H7 (cell line): ENCODE results near the gene DNTTIP2. TPM values are rescaled to one million over a fixed set of nuclear protein-coding genes. Genes with fewer than 3 reads are reported as not detected.
"Not testable (repeated sequence)": the region's sequence is repeated elsewhere in the genome, so short reads cannot be mapped to it uniquely, and the experiment has no call there.

Source experiments
- DNase-seq: peaks from one replicate; pipeline ENCODE4 v3.0.0; 2012
- H3K27me3 ChIP-seq: 2 replicates; pipeline ENCODE4 v1.6.0; 2011; ENCODE audit warnings: mild to moderate bottlenecking, low read length; ENCODE audit not compliant: control insufficient read depth, insufficient read depth
- H3K36me3 ChIP-seq: replicated peaks from 2 replicates; pipeline ENCODE4 v1.5.1; 2011; ENCODE audit warnings: low read length; ENCODE audit not compliant: control insufficient read depth, insufficient read depth
- H3K4me3 ChIP-seq: 2 replicates; pipeline ENCODE4 v1.5.1; 2011; ENCODE audit warnings: low read depth, mild to moderate bottlenecking, control low read depth, low read length, moderate library complexity; ENCODE audit not compliant: insufficient read depth
- total RNA-seq: library from RNA; depleted of rRNA; stranded (reverse); fragments of >200 nt; shearing (Covaris generic); gene quantifications from 2 replicates; pipeline ENCODE4 v1.2.3, GENCODE V29; 2014; rRNA removed

The DNTTIP2 gene, protein sequence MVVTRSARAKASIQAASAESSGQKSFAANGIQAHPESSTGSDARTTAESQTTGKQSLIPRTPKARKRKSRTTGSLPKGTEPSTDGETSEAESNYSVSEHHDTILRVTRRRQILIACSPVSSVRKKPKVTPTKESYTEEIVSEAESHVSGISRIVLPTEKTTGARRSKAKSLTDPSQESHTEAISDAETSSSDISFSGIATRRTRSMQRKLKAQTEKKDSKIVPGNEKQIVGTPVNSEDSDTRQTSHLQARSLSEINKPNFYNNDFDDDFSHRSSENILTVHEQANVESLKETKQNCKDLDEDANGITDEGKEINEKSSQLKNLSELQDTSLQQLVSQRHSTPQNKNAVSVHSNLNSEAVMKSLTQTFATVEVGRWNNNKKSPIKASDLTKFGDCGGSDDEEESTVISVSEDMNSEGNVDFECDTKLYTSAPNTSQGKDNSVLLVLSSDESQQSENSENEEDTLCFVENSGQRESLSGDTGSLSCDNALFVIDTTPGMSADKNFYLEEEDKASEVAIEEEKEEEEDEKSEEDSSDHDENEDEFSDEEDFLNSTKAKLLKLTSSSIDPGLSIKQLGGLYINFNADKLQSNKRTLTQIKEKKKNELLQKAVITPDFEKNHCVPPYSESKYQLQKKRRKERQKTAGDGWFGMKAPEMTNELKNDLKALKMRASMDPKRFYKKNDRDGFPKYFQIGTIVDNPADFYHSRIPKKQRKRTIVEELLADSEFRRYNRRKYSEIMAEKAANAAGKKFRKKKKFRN
- total RNA-seq = 45.9 and 75.9 TPM in 2 replicates

DNA sequence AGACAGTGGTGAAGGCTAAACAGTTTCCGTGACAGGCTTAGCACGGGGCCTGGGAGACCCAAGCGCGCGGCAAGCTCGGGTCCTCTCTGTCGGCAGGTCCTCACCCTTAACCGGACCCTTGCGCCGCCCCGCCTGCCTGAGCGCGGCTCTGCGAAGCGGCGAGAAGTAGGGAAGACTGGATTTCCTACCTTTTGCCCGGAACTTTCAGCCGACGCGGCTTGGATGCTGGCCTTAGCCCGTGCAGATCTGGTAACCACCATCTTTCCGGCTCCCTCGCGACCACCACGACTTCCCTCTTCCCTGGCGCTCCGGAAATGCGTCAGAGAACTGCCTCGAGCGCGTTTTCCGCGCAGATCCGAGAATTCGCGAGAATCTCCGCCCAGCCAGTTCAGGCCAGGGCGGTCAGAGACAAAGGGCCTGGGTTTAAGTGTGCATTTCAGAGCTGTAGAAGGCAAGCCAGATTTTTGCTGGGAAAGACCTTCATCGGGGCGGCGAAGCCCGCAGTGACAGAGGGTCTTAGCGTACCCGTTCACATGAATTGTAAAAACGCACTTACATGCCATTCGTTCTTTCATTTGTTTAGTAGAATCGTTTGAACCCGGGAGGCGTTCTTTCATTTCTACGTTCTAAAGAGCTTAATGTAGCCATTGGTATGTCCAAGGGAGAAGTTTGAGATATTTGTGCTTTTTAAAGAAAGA, at the start of gene DNTTIP2:
Gene DNTTIP2 (minus strand): TSS at position 318 of the 698 bp plus-strand sequence. CDS start 58 bp downstream, at position 260.
- Histone ChIP-seq H3K4me3 (peak within 1 kb of the TSS; percentile 92), H3K27me3 (no peaks in the 10 kb centered on the region), H3K36me3 (peaks cover 20% of the 10 kb centered on the region)
- DNase-seq = peak; percentile 89

DNA sequence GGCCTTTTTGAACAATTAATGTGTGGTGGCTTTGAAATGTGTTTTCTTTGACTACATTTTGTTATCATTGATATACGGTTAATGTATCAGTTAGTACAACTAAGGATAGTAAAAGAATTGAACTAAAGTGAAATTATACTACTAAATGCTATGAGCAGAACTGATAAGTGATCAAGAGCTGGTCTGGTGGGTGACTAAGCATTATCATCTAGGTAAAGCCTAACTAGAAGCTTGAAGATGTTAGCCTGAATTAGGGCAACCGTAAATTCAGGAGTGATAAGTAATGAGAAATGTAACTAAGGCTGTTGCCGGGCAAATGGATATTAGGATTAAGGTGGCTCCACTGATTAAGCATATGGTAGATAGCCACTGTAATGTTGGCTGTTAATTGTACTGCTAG, 46.2 kb upstream of the DNTTIP2 start:
- no peaks in the 10 kb centered on the region for H3K27me3 ChIP-seq

DNA sequence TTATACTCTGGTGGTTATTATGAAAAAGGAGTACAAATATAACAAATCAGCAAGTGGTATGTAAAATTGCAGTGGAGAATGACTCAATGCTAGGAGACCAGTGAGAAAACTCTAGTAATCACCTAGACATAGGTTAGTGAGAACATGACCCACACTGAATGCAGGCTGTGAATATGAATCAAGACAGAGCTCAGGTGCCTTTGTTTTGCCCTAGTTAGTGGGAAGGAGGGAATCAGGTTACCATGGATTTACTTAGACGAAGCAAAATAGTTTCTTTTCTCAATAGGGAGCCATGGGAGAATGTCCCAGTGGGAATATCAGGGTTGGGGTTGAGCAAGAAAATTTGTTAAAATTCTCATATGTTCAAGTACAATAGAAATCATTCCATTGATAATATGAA, 40.8 kb upstream of the DNTTIP2 start:
- DNase-seq = peak; percentile 53
- H3K36me3 ChIP-seq = no peaks in the 10 kb centered on the region
- no peak overlapping the region for H3K4me3 ChIP-seq
- H3K27me3 ChIP-seq = no peaks in the 10 kb centered on the region

More for the DNA sequence above, 46.2 kb upstream of the DNTTIP2 start:
- Histone ChIP-seq H3K4me3 (no peak overlapping the region), H3K36me3 (no peaks in the 10 kb centered on the region)
- DNase-seq = no peak

DNA sequence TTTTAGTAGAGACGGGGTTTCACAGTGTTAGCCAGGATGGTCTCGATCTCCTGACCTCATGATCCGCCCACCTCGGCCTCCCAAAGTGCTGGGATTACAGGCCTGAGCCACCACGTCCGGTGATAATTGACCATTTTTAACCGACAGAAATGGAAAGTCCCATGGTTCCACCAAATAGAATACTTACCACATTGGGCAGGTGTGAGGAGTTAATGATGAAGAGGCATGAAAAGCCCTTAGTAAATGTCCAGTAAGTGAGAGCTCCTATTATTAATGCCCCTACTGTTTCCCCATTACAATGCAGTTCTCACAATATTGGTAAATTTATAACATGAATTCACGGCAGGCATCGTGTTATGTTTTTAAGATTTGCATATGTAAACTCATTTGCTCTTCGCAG, 38.3 kb upstream of the DNTTIP2 start:
- no peaks in the 10 kb centered on the region for H3K36me3 ChIP-seq
- no peak for DNase-seq
- H3K4me3 ChIP-seq = no peak overlapping the region
- no peaks in the 10 kb centered on the region for H3K27me3 ChIP-seq

DNA sequence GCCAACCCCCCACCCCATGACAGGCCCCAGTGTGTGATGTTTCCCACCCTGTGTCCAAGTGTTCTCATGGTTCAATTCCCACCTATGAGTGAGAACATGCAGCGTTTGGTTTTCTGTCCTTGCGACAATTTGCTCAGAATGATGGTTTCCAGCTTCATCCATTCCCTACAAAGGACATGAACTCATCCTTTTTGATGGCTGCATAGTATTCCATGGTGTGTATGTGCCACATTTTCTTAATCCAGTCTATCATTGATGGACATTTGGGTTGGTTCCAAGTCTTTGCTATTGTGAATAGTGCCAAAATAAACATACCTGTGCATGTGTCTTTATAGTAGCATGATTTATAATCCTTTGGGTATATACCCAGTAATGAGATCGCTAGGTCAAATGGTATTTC, 31.9 kb upstream of the DNTTIP2 start:
- DNase-seq, H3K4me3 ChIP-seq, H3K27me3 ChIP-seq, H3K36me3 ChIP-seq: not testable (repeated sequence)

DNA sequence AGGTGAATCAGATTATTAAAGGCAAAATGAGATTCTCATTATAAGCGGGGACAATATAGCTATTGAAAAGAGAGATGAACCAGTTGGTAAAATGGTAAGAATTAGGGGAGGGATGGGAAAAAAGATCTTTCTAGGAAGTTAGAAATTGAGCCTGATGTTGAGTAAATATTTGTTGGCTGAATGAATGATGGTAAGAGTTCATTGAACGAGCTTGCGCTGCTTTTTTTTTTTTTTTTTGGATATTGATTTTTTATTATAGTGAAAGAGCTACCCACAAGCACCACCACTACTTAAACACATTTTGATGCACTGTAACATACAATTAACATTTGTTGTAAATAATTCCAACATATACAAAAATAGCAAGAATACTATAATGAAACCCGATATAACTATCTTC, 31.3 kb upstream of the DNTTIP2 start:
- no peaks in the 10 kb centered on the region for H3K36me3 ChIP-seq
- no peak for DNase-seq
- H3K27me3 ChIP-seq = no peaks in the 10 kb centered on the region
- no peak overlapping the region for H3K4me3 ChIP-seq

DNA sequence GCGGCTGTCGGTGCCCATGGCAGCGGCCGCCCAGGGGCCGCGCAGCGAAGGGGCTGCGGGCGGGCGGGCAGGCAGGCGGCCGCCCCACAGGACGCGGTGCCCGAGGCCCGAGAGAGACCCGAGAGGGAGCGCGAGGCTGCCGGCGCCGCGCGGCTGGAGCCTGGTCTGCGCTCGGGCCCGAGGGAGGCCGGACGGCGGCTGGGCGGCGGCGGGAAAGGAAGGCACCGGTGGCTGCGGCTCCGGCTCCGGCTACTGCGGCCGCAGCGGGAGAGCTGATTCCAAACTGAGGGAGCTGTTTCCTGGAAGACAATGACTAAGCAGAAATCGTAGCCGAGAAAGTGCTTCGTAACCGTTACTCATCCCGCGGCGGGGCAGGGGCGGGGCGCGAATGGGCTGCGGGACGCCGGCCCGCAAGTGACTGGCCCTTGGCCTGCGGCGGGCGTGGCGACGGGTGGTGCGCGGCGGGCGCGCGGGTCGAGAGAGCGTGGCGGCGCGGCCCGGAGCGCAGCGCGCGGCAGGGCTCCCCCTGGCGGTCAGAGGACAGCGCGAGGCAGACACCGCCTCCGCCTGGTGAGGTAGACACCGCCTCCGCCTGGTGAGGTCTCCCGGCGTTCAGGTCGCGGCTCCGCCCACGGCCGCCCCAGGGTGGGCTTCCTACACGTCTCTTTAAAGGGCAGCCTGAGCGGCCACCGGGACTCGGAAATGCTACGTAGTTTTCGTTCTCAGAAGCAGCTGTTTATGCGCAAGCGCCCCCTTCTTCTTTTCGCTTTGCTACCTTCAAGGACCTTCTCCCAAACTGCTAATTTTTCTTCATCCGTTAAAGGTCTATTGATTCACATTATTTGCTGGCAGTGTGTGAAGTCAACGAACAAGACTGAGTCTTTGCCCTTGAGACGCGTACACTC, 30.4 kb upstream of the DNTTIP2 start, which contains the start of gene GCLM:
Gene GCLM (minus strand): TSS at position 285 of the 905 bp plus-strand sequence. CDS start 267 bp downstream, at position 18.
- Histone ChIP-seq H3K27me3 (no peaks in the 10 kb centered on the region), H3K4me3 (peak within 1 kb of the TSS; percentile 85), H3K36me3 (no peaks in the 10 kb centered on the region)
- DNase-seq = peak; percentile 94

DNA sequence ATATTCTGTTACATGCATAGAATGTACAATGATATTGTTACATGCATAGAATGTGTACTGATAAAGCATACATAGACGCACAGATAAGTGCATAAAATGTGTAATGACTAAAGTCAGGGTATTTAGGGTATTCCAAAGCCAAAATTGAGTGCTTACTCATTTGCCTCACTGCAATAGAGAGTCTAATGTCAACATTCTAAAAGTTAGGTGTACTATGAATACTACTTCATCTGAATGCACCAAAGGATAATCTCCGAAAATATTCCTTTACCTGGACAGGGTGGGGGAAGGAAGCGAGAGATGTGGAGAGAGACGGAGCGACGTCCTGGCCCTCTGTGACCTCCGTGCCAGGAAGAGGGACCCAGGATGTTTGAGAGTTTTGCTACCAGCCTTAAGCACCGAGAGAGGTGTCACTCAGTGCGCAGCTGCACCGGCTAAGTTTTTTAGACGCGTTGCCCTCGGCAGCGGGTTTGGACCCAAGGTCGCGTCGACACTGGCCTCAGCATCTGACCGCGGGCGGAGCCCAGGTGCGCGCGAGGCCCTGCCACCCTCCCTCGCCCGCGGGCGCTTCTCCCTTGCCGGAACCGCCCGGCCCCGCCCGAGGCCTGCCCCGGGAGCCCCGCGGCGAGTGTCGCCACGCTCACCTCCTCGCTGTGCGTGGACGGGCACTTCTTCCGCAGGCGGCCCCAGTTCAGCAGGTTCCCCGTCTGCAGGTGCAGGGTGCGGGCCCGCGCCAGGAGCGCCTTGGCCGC, 29.6 kb upstream of the DNTTIP2 start:
- Histone ChIP-seq H3K4me3 (peak overlapping the region; percentile 85), H3K27me3 (no peaks in the 10 kb centered on the region), H3K36me3 (no peaks in the 10 kb centered on the region)
- peak; percentile 68 for DNase-seq

DNA sequence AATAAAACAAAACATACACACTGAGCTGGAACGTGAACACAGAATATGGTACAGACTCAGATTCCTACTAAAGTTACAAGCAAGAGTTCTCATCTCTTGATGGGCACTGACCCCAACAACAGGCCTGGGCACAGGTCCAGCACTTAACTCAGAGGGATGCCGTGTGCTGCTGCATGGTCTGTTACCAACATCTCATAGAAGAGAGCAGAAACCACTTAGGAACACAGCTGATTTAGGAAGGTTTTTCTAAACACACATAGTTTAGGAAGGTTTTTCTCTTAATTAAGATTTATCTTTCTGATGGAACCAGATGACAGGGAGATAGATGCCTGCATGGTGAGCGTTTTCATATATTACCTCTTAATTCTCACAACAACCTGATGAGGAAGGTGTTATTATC, 28.7 kb upstream of the DNTTIP2 start:
- Histone ChIP-seq H3K4me3 (no peak overlapping the region), H3K36me3 (no peaks in the 10 kb centered on the region), H3K27me3 (no peaks in the 10 kb centered on the region)
- DNase-seq = peak; percentile 11

DNA sequence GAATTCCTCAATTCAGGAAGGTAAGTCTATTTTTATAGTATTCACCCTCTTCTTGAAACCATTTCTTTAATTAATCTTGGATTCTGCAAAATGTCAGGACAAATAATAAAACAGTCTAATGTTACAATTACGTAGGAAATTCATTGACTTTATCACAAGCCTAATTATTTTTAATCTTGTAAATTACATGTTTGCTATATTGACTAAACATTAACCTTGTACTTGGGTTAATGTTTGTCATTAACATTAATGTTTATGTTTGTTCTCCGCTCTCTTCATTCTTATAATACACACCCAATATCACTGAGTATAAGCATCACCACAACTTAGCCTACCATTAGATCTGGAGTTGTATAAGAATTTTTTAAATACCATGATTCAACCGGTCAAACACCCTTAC, 27.5 kb upstream of the DNTTIP2 start:
- no peak for DNase-seq
- H3K4me3 ChIP-seq = no peak overlapping the region

DNA sequence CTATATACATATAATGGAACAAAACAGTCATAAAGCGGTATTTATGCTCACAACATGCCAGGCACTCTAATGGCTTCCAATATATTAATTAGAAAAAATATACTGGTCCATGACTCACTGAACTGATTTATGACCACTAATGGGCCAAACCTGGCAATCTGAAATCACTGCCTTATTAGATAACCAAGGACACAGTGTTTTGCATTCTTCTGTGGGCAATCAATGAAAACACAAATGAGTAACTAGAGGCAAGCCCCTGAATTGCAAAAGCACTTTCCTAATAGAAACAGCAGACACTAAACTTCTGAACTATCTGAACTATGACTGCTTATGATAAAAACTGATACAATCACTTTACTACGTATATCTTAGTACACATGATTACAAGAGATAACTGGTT, 26.7 kb upstream of the DNTTIP2 start:
- no peak overlapping the region for H3K4me3 ChIP-seq
- DNase-seq = no peak
- no peaks in the 10 kb centered on the region for H3K36me3 ChIP-seq
- no peaks in the 10 kb centered on the region for H3K27me3 ChIP-seq

More for the DNA sequence above, 27.5 kb upstream of the DNTTIP2 start:
- Histone ChIP-seq H3K27me3 (no peaks in the 10 kb centered on the region), H3K36me3 (no peaks in the 10 kb centered on the region)

DNA sequence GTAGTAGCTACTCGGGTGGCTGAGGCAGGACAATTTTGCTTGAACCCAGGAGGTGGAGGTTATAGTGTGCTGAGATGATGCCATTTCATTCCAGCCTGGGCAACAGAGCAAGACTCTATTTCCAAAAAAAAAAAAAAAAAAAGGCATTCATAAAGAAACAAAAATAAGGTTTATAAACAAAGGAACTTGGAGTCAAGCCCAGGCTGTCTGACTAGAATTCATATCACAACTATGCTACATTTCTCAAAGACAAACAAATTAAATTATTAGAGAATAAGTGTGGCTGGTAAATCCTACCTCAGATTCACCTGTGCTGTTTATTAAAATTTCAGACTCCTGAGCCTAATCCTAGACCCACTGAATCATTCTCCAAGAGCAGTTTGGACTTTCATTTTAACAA, 26.0 kb upstream of the DNTTIP2 start:
- Histone ChIP-seq H3K27me3 (no peaks in the 10 kb centered on the region), H3K36me3 (no peaks in the 10 kb centered on the region), H3K4me3 (no peak overlapping the region)
- no peak for DNase-seq

DNA sequence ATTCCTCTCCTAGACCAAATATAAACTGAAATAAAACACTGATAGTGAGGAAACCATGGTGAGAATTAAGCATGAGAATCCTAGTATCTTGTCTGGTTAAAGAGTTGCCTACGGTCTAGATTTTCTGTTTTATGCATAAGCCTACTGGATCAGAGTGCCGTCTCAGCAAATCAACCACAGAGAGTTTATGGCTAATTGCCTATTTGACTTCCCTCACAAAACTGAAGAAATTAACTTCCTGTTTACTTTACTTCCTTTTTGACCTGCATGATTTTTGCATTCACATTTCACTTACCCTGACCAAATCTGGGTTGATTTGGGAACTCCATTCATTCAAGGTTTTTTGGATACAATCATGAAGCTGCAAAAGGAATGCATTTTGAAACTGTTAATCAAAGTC, 25.2 kb upstream of the DNTTIP2 start:
- no peak for DNase-seq
- H3K4me3 ChIP-seq = no peak overlapping the region
- H3K36me3 ChIP-seq = no peaks in the 10 kb centered on the region
- H3K27me3 ChIP-seq = no peaks in the 10 kb centered on the region
